Natural killer cell (primary cell): Measurements from ENCODE around the gene HTATSF1. TPM values are rescaled to one million over a fixed set of nuclear protein-coding genes. Genes with fewer than 3 reads are reported as not detected.

Experiments used
- ATAC-seq, 3 donors: fragments of 150-1000 bp in 2 of 3; fragments of 200-7000 bp in 1 of 3; cut with Tn5 transposase; 1 replicate in 1 of 3; 2 replicates in 2 of 3; pipeline ENCODE4 v1.10.0; 2021; ENCODE audit warnings: mild to moderate bottlenecking in 2 of 3, moderate library complexity in 2 of 3
- DNase-seq, 2 donors: peaks; one replicate each; pipeline versions ENCODE4 v3.0.0 to v3.0.0-alpha.2; 2013 to 2021; ENCODE audit warnings: mixed read lengths in 1 of 2
- H3K27ac ChIP-seq: one replicate; pipeline ENCODE4 v1.5.1; 2013; ENCODE audit warnings: mild to moderate bottlenecking, low read length
- H3K27me3 ChIP-seq: one replicate; pipeline ENCODE4 v1.6.1; 2013; ENCODE audit warnings: low read length; ENCODE audit not compliant: control insufficient read depth, insufficient read depth
- H3K36me3 ChIP-seq: one replicate; pipeline ENCODE4 v1.6.1; 2013; ENCODE audit warnings: low read length; ENCODE audit not compliant: control insufficient read depth, insufficient read depth
- H3K4me1 ChIP-seq: one replicate; pipeline ENCODE4 v1.6.1; 2013; ENCODE audit warnings: low read length; ENCODE audit not compliant: control insufficient read depth, insufficient read depth
- H3K4me3 ChIP-seq: one replicate; pipeline ENCODE4 v1.5.1; 2013; ENCODE audit warnings: low read length
- H3K9me3 ChIP-seq: one replicate; pipeline ENCODE4 v1.6.1; 2013; ENCODE audit warnings: low read length; ENCODE audit not compliant: control insufficient read depth, insufficient read depth
- H3K27ac Mint-ChIP-seq, 2 donors: one replicate each; pipeline ENCODE4 v1.8.0; 2022; ENCODE audit warnings: mild to moderate bottlenecking in 2 of 2, mixed read lengths in 2 of 2, moderate library complexity in 1 of 2
- H3K27me3 Mint-ChIP-seq, 2 donors: one replicate each; pipeline ENCODE4 v1.8.0; 2022; ENCODE audit warnings: low read depth in 2 of 2, mixed read lengths in 2 of 2
- H3K36me3 Mint-ChIP-seq: one replicate; pipeline ENCODE4 v1.8.0; 2022; ENCODE audit warnings: mixed read lengths
- H3K4me1 Mint-ChIP-seq, 2 donors: one replicate each; pipeline ENCODE4 v1.8.0; 2022; ENCODE audit warnings: mixed read lengths in 2 of 2
- H3K4me3 Mint-ChIP-seq: one replicate; pipeline ENCODE4 v1.8.0; 2022; ENCODE audit warnings: mild to moderate bottlenecking, moderate library complexity, mixed read lengths
- H3K9me3 Mint-ChIP-seq, 2 donors: one replicate each; pipeline ENCODE4 v1.8.0; 2022; ENCODE audit warnings: mixed read lengths in 2 of 2
- WGBS: methylation state at CpG from one replicate; pipeline ENCODE4 v1.1.7; 2013; ENCODE audit warnings: missing lambda C conversion rate; ENCODE audit not compliant: insufficient coverage; 5-methylcytosine and 5-hydroxymethylcytosine counted together
- intact Hi-C: fragments of 100-400 bp; cut with micrococcal nuclease; formaldehyde crosslinking; loops from one replicate; pipeline ENCODE4 v1.14.2; 2022
- total RNA-seq, 4 donors: library from RNA; stranded (reverse); fragments of 120-200 nt in 1 of 4; gene quantifications; one replicate each; pipeline versions ENCODE4 v1.2.3 to v1.2.4, GENCODE V29; 2013 to 2022
- TF ChIP-seq, protein P1 (sequence below): fragments of 200-600 bp; IDR thresholded peaks from one replicate; pipeline ENCODE4 v1.8.0; 2022; ENCODE audit warnings: antibody characterized with exemption

HTATSF1 gene
- total RNA-seq, 3 donors from 2014 or later (not counting 1 experiment from before 2014, with no cell fraction given): 26.4 to 30.4 (median 28.2) TPM

- no peaks in the 10 kb centered on the region for H3K36me3 ChIP-seq
- H3K4me3 ChIP-seq: no peak overlapping the region
- intact Hi-C loops: no loop called here
- H3K4me1 ChIP-seq: peaks cover 12% of the 10 kb centered on the region
- no peak overlapping the region for H3K27ac Mint-ChIP-seq
- no peaks in the 10 kb centered on the region for H3K27me3 ChIP-seq
- no peaks in the 10 kb centered on the region for H3K36me3 Mint-ChIP-seq
- no peak overlapping the region for H3K4me3 Mint-ChIP-seq
- ATAC-seq: no peak
- H3K27ac ChIP-seq: no peak overlapping the region
- DNase-seq: no peak
- TF ChIP-seq, protein P1, sequence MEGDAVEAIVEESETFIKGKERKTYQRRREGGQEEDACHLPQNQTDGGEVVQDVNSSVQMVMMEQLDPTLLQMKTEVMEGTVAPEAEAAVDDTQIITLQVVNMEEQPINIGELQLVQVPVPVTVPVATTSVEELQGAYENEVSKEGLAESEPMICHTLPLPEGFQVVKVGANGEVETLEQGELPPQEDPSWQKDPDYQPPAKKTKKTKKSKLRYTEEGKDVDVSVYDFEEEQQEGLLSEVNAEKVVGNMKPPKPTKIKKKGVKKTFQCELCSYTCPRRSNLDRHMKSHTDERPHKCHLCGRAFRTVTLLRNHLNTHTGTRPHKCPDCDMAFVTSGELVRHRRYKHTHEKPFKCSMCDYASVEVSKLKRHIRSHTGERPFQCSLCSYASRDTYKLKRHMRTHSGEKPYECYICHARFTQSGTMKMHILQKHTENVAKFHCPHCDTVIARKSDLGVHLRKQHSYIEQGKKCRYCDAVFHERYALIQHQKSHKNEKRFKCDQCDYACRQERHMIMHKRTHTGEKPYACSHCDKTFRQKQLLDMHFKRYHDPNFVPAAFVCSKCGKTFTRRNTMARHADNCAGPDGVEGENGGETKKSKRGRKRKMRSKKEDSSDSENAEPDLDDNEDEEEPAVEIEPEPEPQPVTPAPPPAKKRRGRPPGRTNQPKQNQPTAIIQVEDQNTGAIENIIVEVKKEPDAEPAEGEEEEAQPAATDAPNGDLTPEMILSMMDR: no peak
- no peaks in the 10 kb centered on the region for H3K9me3 Mint-ChIP-seq
- 93% methylated on average over 5 of the region's 5 CpGs for WGBS
- no peaks in the 10 kb centered on the region for H3K27me3 Mint-ChIP-seq
- H3K4me1 Mint-ChIP-seq: peaks cover 5 to 26% of the 10 kb centered on the region in 2 donors
- no peaks in the 10 kb centered on the region for H3K9me3 ChIP-seq
These were observed 42.8 kb downstream of the HTATSF1 start for GRCh38 chrX:136540226-136540625.

- no peak overlapping the region for H3K4me3 Mint-ChIP-seq
- intact Hi-C loops: no loop called here
- WGBS: 96% methylated on average over 3 of the region's 3 CpGs
- no peak overlapping the region for H3K27ac ChIP-seq
- no peak overlapping the region for H3K4me3 ChIP-seq
- H3K4me1 Mint-ChIP-seq: peaks cover 14 to 36% of the 10 kb centered on the region in 2 donors
- TF ChIP-seq, protein P1: no peak
- no peaks in the 10 kb centered on the region for H3K9me3 ChIP-seq
- no peaks in the 10 kb centered on the region for H3K27me3 Mint-ChIP-seq
- H3K27ac Mint-ChIP-seq: no peak overlapping the region
- ATAC-seq: no peak
- H3K27me3 ChIP-seq: no peaks in the 10 kb centered on the region
- no peak for DNase-seq
- H3K4me1 ChIP-seq: peaks cover 20% of the 10 kb centered on the region
- no peaks in the 10 kb centered on the region for H3K36me3 ChIP-seq
- no peaks in the 10 kb centered on the region for H3K36me3 Mint-ChIP-seq
- H3K9me3 Mint-ChIP-seq: no peaks in the 10 kb centered on the region
These were observed 43.9 kb downstream of the HTATSF1 start for GRCh38 chrX:136541294-136541693.

DNA sequence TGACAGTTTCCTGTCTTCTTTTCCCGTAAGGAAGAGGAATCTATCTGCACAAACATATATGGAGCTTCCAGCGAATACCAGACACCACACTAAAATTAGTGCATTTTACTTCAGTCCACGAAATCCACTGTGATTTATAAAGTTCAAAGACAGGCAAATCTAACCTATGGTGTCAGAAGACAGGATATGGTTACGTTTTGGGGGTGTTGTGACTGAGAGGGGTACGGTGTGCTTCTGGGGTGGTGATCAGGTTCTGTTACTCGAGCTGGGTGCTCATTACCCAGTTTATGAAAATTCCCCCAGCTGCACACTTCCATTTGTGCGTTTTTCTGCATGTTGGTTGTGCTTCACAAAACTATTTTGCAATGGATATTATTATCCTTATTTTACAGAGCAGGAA, 44.9 kb downstream of the HTATSF1 start:
- no peak overlapping the region for H3K4me3 Mint-ChIP-seq
- peaks cover 24 to 46% of the 10 kb centered on the region in 2 donors for H3K4me1 Mint-ChIP-seq
- no peaks in the 10 kb centered on the region for H3K27me3 ChIP-seq
- no peaks in the 10 kb centered on the region for H3K27me3 Mint-ChIP-seq
- no peak overlapping the region for H3K27ac ChIP-seq
- no peak overlapping the region for H3K27ac Mint-ChIP-seq
- H3K36me3 ChIP-seq: no peaks in the 10 kb centered on the region
- WGBS: 44% methylated on average over 3 of the region's 7 CpGs
- no peaks in the 10 kb centered on the region for H3K9me3 ChIP-seq
- no peaks in the 10 kb centered on the region for H3K36me3 Mint-ChIP-seq
- H3K4me1 ChIP-seq: peaks cover 26% of the 10 kb centered on the region
- H3K9me3 Mint-ChIP-seq: no peaks in the 10 kb centered on the region
- intact Hi-C loops: no loop called here
- TF ChIP-seq, protein P1: no peak
- ATAC-seq (no peak), DNase-seq (peak in 1 of 2 donors; percentile 20)
- H3K4me3 ChIP-seq: no peak overlapping the region

- Histone ChIP-seq H3K36me3 (no peaks in the 10 kb centered on the region), H3K27me3 (no peaks in the 10 kb centered on the region), H3K4me1 (peaks cover 18% of the 10 kb centered on the region), H3K27ac (peak overlapping the region; percentile 43), H3K4me3 (no peak overlapping the region), H3K9me3 (no peaks in the 10 kb centered on the region)
- TF ChIP-seq, protein P1: no peak
- DNase-seq (peak in 1 of 2 donors; percentile 4), ATAC-seq (peak in 1 of 3 donors; percentile 34)
- H3K27me3 Mint-ChIP-seq: no peaks in the 10 kb centered on the region
- peak overlapping the region; percentile 26 for H3K4me3 Mint-ChIP-seq
- 36% methylated on average over 3 of the region's 3 CpGs for WGBS
- H3K36me3 Mint-ChIP-seq: no peaks in the 10 kb centered on the region
- H3K27ac Mint-ChIP-seq: peak overlapping the region; percentile 31 to 56
- H3K4me1 Mint-ChIP-seq: peaks cover 23 to 30% of the 10 kb centered on the region in 2 donors
- no peaks in the 10 kb centered on the region for H3K9me3 Mint-ChIP-seq
- intact Hi-C loops: no loop called here
These were observed 49.0 kb downstream of the HTATSF1 start for GRCh38 chrX:136546371-136546781.
